Activated CD8-positive, alpha-beta memory T cell treated with anti-CD3 and anti-CD28 coated beads, Interleukin-2, amount 50 U/mL, for 4 hours (primary cell): ENCODE results near the gene ADIRF.
"Not testable (repeated sequence)": the region's sequence is repeated elsewhere in the genome, so short reads cannot be mapped to it uniquely, and the experiment has no call there.

Source experiments
- DNase-seq: peaks from one replicate; pipeline ENCODE4 v3.0.0-alpha.2; 2020

Gene ADIRF

DNA sequence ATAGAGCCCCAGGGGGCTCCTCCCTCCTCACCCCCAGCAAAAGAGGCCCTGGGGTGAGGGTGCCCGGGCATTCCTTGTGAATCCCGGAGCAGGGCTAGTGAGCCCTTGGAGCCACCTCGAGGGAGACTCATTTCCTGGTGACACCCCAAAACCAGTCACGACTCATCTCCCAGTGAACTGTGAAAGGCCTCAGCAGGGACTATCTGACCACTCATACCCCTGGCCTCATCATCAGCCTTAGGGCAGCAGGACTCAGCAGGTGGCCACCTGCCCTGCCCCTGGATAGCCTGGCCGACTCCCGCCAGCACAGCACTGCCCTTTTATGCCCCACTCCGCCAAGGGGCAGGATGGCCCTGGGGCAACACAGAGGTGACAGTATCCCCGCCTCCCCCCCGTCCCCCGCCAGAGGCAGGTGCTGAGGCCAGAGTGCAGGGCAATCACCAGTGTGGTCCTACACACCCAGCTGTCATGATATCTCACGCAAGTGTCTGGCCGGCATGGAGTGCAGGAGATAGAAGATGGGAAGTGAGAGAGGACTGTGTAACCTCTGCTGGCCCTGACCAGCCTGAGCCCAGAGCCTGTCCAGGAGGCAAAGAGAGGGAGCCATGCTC is 6.7 kb upstream of the ADIRF start:
- DNase-seq = no peak

DNA sequence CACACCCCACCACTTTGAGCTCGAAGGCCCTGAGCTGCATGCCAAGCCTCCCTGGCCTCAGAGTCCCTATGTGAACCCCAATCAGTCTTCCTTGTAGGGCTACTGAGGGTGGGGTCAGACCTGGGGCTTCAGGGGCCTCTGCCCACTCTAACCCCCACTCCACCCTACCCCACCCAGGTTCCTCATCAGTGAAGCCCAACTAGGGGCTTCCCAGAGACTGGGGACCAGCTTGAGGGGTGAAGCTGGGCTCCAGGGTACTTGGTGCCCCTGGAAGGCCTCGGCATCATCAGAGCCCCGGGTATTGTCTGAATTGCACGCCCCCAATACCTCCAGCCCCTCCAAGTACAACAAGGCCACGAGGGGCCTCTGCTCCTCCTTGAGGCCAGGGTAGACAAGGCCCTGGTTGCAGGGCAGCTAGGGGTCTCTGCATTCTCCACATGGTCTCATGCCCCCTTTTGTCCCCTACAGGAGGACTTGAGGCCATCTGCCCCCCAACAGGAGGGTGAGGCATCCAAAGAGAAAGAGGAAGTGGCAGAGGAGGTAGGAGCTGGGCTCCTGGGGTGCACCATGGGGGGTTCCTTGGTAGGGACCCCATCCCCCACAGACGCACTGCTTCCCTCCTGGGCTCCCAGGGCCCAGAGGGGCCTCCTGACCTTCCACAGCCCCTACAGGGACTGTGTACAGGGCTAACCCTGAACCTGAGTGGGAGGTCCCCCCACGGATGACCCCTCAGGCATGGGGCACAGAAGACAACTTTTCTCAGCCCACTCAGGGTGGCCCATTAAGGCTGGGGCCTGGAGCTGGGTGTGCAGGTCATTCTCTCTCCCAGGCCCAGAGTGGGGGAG is 5.9 kb upstream of the ADIRF start:
- no peak for DNase-seq

DNA sequence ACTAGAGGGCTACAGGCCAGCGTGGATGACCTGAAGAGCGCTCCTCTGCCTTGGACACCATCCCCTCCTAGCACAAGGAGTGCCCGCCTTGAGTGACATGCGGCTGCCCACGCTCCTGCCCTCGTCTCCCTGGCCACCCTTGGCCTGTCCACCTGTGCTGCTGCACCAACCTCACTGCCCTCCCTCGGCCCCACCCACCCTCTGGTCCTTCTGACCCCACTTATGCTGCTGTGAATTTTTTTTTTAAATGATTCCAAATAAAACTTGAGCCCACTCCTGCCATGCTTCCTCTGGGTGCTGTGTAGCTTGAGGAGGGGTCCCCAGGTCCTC is 5.3 kb upstream of the ADIRF start:
- no peak for DNase-seq

DNA sequence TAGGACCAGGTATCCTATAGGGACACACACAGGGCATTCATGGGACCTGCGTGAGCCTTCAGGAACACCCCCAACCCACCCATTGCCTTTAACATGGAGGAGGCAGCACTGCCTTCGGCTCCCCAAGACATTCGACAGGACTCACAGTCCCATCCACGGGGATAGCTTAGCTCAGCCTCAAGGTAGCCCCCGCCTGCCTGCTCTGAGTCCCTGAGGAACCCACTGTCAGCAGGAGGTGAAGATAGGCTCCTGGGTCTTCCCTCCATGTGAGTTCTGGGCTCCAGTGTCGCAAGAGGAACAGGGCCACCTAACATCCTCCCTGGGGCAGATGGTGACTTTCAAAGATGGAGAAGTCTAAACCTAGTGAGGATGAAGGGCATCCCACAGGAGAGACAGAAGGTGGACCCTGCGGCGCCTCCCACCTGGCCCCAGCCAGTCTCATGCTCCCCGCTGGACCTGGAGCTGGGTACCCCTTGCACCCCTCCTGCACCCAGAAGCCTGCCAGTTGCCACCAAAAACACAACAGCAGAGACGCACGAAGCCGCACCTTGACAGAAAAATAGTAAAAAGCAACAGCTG is 4.9 kb upstream of the ADIRF start:
- no peak for DNase-seq

DNA sequence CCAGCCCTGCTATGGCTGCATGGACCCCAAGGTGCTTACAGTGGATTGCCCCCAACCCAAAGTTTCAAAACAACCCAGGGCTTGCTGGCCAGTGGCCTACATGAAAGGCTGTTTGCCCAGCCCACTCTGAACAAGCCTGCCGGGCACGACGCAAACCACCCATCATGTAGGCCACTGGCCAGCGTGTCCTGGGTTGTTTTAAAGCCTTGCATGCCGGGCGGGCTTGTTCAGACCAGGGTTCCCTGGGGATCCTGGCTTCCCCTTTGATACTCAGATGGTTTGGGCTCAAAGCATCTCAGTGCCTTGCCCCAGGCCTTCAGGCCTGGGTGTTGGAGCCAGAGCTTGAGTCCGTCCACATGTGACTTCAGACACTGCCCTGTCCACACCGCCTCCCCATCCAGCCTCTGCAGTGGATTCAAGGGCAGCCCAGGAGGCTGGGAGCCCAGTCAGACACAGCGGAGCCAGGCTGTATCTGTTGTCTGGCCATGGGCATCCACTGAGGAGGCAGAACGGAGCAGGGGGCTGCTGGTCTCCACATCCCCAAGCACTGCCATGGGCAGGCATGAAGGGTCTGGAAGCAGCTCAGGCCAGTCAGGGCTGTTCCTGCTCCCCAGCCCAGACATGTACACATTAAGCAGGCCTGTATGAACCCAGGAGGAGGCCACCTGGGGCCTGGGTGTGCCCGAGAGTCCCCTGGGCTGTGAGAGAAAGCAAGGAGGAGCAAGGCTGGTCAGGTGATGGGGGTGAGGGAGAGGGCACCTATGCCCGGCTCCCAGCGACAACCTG is 4.0 kb upstream of the ADIRF start:
- DNase-seq = no peak

DNA sequence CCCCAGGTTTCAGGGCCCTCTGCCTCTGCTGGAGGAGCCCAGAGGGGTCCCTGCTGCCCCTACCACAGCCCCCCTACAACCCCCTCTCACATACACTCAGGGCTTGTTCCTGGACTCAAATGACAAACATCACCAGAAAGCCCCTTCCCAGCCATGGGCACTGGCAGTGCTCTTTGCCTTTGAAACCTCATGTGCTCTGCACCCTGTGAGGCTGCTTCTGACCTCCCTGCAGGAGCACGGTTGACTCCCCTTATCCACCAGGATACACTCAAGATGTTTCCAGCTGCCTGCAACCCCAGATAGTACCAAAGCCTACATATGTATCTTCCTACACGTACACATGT is 3.5 kb upstream of the ADIRF start:
- no peak for DNase-seq

DNA sequence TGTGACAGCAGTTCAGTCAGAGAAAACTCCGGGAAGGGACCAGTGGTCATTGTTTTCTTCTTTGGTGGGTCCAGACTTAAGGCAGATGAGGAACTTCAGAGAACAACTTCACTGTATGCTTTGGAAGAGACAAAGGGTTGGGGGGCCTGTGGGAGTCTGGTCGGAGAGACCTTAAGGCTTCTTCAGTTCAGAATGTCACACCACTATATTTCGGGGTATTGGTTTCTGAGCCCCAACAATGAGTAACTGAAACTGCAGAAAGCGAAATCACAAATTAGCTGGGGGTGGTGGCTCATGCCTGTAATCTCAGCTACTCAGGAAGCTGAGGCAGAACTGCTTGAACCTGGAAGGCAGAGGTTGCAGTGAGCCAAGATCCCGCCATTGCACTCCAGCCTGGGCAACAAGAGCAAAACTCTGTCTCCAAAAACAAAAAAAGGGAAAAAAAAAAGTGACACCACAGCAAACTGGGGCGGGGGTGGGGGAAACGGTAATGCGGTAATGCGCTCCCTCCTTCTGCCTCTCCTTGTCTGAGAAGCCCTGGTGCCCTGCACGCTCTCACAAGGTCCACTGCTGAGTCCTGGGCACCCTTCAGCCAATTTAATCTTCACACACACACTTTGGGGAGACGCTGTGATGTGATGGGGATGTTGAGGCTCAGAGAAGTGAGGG is 2.2 kb upstream of the ADIRF start:
- no peak for DNase-seq

DNA sequence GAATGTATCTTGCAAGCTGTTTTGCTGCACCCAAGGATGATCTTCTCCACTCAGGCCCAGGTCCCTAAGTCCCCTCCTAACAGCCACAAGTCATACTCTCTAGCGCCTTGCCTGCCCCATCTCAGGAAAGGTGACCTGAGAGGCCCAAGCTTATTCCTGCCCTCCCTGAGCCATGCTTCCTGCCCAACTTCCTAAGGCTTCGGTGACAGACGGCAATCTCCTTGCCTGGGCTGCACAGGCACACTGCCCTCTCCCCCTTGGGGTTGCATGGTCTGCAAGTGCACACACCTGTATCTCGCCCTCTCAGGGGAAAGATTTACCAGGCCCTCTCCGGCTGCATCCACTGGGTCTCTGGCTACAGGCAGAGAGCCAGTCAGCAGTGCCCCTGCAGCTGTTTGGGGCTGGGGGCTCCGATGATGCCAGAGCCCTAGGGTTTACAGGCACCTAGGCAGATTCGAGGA is 771 bp upstream of the ADIRF start:
- no peak for DNase-seq

DNA sequence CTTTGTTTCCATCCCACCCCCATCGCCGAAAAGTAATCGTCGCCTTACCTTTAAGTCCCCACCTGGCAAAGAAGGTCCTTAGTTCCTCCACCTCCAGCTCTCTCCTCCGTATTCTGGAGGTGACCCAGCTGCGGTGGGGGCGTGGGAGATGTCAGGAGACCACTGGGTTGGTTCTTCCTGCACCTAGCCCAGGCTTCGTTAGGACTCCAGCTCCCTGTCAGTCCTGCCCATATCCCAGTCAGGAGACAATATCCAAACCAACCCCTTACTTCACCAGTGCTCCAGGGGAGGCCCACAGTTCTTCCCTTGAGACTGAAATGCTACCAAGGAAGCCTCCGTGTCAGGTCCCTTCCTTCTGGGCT is 693 bp downstream of the ADIRF start:
- no peak for DNase-seq

DNA sequence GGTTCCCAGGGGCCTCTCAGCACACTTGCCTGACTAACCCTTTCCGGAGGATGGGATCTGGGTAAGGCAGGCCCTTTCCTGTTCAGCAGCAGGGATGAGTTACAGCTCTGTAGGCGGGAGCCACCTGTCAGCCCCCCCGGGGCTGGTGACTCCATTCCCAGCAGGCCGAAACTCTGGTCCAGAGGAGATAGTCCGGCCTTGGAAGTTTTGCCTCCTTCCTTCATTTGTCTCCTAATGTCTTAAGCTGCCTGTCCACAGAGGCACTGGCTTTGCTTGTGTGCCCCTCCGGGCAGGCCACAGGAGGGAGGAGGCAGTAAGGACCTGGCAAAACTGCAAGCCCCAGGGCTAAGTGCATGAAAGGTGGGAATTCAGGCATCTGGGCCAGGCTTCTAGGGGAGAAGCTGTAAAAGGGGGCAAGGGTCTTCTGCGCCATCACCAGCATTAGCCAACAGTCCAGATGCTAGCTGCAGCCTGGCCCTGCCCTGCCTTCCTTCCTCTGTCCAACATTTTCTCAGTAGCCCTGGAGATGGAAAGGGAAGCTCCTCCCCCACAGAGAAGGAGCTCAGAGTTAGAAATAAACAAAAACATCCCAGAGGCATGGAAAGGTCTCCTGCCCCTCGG is 1.2 kb downstream of the ADIRF start:
- DNase-seq = no peak

DNA sequence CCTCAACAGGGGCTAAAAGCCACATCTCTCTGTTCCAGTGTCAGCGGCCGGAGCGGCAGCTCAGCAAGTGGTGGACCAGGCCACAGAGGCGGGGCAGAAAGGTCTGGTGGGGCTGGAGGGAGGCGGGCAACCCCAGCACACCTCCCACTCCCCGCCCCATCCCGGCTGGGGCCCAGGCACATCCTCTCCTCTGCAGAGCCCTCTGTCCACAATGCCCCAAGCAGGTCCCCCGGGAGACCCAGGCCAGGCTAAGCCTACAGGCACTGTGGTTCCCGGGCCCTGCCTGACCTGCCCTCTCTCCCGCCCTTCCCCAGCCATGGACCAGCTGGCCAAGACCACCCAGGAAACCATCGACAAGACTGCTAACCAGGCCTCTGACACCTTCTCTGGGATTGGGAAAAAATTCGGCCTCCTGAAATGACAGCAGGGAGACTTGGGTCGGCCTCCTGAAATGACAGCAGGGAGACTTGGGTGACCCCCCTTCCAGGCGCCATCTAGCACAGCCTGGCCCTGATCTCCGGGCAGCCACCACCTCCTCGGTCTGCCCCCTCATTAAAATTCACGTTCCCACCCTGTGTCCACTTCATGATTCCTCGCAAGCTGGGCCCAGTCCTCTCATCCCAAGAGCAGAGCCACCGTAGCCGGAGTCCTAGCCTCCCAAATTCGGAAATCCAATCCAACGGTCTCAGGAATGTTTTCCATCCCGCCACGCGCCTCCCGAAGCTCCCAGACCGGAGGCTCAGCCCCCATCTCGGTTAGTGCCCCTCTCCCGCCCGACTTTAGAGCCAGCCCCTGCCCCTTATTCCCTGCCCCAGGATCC is 2.1 kb downstream of the ADIRF start:
- no peak for DNase-seq

DNA sequence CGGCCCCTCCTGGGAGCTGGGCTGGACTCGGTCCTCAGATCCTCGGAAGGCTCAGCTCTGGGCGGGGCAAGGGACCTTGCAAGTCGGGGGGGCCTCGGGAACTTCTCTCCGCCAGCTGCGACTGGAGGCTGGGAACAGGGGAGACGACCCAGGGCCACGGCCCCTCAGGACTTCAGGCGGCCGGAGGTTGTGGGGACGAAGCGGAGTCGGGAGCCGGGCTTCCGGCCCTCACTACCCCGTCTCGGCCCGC is 2.6 kb downstream of the ADIRF start:
- no peak for DNase-seq

DNA sequence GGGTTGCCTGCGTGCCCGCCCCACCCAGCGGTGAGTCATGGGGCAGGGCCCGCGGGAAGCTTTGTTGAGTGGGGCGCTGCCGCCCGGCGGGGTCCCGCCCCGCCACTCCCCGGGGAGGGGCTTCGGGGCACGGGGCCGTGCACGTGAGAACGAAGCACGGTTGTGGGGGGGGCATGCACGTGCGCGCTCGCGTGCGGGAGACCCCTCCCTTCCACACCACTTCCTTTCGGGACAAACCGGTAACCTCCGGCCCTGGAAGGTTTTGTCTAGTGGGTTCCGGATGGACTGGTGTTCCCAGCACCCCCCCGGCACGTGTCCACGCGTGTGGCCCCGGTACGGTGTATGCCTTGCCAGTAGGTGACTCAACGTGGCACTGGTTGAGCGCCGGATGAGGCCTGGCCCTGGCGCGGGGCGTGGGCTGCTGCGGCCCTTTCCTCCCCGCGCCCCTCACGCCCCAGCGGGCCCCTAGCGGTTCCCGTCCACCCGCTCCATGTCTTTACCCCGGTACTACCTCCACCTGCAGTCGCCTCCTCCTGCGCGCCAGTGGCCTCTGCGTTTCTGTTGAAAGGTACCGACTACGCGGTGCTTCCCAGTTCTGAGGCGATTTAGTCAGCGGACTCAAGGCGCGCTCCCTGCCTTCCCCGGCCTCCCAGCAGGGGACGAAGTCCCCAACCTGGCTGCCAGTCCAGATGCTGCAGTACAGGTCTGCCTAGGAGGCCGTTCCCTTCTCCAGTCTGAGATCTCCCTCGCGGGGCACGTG is 3.1 kb downstream of the ADIRF start:
- DNase-seq = peak; percentile 90

DNA sequence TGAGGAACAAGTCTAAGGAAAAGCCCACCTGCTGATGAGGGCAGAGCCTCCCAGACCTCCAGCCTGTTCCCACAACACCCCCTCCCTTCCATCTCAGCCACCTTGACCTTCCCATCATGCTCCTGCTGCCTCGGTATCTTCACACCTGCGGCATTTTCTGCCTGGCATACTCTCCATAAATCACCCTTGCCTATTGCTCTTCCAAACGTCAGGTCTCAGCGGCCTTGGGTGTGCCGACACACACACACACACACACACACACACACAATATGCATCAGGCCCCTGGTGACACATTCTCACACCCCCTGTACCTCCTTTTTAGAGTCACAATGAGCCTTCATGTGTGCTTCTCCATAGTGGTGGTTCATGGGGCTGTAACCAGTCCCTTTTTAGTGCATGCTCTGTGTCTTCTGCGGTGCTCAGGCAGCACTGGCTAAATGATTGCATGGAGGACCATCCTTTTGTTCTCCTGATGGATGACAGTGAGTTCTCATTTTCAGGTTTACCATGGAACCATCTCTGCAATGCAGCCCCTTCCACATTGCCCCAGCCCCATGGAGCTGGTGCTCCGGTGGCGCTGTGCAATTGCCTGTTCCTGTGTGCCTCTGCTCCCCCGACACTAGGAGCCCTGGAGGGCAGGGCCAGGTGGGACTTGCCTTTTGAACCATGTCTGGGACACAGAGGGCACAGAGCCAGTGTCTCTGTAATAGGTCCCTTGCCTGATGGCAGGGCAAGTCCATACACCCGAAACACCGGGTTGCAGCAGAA is 4.5 kb downstream of the ADIRF start:
- DNase-seq = no peak

DNA sequence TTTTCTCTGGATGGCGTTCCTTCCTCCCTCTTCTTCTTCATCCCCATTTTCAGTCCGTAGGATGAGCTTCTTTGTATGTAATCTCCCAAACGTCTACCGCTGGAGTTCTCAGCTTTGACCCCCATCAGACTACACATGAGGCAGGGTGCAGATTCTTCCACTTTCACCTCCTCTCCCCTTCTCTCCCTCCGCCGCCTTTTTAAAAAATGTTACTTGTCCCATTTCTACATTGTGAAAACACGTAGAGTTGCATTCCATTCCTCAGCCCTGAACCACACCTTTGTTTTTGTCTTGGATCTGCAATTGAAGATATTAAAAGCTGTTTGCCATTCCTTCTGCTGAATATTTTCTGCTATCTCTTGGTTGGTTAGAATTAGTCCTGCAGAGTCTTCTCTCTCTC is 6.2 kb downstream of the ADIRF start:
- DNase-seq = no peak

DNA sequence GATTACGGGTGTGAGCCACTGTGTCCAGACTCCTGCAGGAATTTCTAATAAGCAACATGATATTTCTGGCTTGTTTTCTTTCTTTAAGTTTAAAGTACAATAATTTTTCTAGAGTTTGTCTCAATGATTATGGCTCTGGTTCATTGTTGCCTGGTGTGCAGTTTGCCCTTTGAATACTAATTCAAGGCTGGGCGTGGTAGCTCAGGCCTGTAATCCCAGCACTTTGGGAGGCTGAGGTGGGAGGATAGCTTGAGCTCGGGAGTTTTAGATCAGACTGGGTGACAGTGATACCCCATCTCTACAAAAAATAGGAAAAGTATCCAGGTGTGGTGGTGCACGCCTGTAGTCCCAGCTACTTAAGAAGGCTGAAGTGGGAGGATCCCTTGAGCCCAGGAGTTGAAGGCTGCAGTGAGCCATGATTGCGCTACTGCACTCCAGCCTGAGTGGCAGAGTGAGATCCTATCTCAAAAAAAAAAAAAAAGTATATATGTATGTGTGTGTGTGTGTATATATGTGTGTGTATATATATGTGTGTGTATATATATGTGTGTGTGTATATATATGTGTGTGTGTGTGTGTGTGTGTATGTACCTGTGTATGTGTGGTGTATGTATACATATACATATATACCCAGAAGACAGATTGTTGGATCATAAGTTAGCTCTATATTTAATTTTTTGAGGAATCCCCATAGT is 8.2 kb downstream of the ADIRF start:
- no peak for DNase-seq

DNA sequence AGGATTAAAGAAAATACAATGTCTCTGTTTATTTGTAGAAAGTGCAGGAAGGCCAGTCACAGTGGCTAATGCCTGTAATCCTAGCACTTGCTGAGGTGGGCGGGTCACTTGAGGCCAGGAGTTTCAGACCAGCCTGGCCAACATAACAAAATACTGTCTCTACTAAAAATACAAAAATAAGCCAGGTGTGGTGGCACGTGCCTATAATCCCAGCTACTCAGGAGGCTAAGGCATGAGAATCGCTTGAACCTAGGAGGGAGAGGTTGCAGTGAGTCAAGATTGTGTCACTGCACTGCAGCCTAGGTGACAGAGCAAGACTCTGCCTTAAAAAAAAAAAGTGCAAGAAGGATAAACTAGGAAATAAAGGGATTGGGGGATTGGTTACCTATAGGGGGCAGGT is 10.2 kb downstream of the ADIRF start:
- DNase-seq = not testable (repeated sequence)

DNA sequence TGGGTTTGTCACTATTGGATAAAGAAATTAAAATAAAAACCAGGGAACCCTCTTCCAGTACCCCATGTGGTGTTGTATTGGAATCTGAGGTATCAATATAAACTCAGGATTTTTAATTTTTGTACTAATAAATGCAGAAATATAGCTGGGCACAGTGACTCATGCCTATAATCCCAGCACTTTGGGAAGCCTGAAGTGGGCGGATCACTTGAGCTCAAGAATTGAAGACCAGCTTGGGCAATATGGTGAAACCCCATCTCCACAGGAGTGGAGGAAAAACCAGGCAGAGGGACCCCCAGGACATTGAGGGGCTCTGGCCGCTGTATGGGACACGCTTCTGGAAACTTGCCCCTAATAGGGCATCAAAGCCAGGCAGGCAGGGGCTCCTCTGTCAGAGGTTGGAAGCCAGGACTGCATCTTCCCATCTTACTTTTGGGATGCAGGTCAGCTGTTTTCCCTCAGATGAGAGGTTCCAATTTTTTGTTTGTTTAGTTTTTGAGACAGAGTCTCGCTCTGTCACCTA is 11.1 kb downstream of the ADIRF start:
- no peak for DNase-seq

DNA sequence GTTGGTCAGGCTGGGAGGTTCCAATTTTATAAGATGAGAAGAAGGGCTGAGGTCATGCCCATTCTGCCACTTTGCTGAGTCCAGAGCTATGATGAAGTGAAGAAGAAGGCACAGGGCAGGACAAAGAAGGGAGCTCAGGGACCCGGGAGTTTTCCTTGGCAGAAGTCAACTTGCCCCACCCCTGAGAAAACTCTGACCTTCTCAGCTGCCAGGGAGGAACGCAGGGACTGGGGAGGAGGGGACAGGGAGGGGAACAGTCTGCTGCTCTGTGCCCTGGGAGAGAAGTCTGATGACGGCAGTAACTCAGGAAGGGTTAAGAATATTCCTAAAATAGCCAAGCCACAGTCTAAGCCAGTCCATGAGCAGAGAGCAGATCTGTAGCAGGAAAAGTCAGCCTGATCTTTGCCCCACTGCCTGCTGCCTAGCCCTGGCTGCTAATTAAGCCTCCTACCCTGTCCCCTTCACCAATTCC is 11.7 kb downstream of the ADIRF start:
- no peak for DNase-seq

DNA sequence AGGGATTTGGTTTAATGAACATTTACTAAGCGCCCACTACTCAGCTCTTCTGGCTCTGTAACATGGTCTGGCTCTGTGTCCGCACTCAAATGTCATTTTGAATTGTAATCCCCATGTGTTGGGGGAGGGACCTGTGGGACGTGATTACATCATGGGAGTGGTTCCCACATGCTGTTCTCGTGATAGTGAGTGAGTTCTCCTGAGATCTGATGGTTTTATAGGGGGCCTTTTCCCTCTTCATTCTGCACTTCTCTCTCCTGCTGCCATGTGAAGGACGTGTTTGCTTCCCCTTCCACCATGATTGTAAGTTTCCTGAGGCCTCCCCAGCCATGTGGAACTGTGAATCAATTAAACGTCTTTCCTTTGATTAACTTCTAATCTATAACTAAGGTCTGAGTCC is 12.7 kb downstream of the ADIRF start:
- DNase-seq = not testable (repeated sequence)
